ENCODE measurements around the gene ATXN7L1. TPM values are rescaled to one million over a fixed set of nuclear protein-coding genes. Genes with fewer than 3 reads are reported as not detected.
A peak's percentile ranks its signal among the peaks of the same experiment; 100 is the strongest.

ATXN7L1 gene
- total RNA-seq, 1 experiment from 2014 or later, result 24.3 TPM

DNA sequence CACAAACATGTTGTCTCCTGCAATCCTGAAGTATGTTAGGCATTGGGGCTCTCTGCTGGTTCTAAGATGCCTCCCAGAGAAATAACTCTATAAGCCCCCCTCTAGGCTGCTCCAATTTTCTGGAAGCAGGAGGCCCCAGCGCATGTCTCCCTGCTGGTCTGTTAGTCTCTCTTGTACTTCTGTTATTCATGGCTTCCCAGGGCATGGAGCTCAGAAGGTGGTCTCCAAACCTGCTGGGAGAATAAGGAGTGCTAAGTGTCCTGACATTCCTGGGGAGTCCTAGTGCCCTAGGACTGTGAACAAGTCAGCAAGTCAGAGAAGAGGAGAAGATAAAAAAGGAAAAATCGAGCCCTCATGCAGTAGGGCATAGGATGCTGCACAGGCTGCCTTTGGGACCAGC is 224.6 kb downstream of the ATXN7L1 start:
- Histone ChIP-seq H3K79me1 (ENCODE audit: insufficient read depth, low read depth, low read length, poor library complexity, severe bottlenecking) (no peaks in the 10 kb centered on the region), H2AFZ (ENCODE audit: low read length) (no peak overlapping the region), H3K9me3 (ENCODE audit: control insufficient read depth, low read depth, low read length) (no peaks in the 10 kb centered on the region), H3K79me2 (ENCODE audit: insufficient read depth, low read length) (no peaks in the 10 kb centered on the region), H3K9ac (ENCODE audit: extremely low read depth, insufficient read length, low read length) (no peak overlapping the region), H3K27ac (ENCODE audit: insufficient read length, low read depth, low read length) (no peak overlapping the region), H2BK5ac (ENCODE audit: insufficient read length, low read length) (no peak overlapping the region), H3K56ac (ENCODE audit: insufficient read length, low read depth, low read length) (no peak overlapping the region), H3K27me3 (ENCODE audit: insufficient read depth, low read length) (no peaks in the 10 kb centered on the region), H3K23me2 (ENCODE audit: insufficient read length, low read depth, low read length, poor library complexity, severe bottlenecking) (no peaks in the 10 kb centered on the region), H2BK15ac (ENCODE audit: low read depth, low read length) (no peak overlapping the region), H4K91ac (ENCODE audit: insufficient read length, low read depth, low read length) (no peak overlapping the region), H2BK120ac (ENCODE audit: low read depth, low read length, poor library complexity, severe bottlenecking) (no peak overlapping the region), H3K4me1 (ENCODE audit: insufficient read depth, low read length) (peaks cover 18% of the 10 kb centered on the region), H3K14ac (ENCODE audit: insufficient read depth, low read length) (no peak overlapping the region), H3T11ph (ENCODE audit: low read length) (no peak overlapping the region), H4K20me1 (ENCODE audit: control insufficient read depth, insufficient read depth, insufficient read length) (no peaks in the 10 kb centered on the region), H3K4ac (ENCODE audit: low read depth, low read length) (no peak overlapping the region), H4K5ac (ENCODE audit: insufficient read length, low read depth, low read length) (no peak overlapping the region), H2BK12ac (ENCODE audit: insufficient read length, low read depth, low read length) (no peak overlapping the region), H3K4me2 (ENCODE audit: insufficient read depth, insufficient read length, low read length) (peak overlapping the region; percentile 8), H3K23ac (ENCODE audit: insufficient read length, low read depth, low read length) (no peak overlapping the region), H2AK5ac (ENCODE audit: insufficient read length, low read length) (no peak overlapping the region), H3K18ac (ENCODE audit: insufficient read length, low read depth, low read length) (no peak overlapping the region), H2BK20ac (ENCODE audit: low read depth, low read length, poor library complexity, severe bottlenecking) (no peak overlapping the region), H4K8ac (replicated peaks; ENCODE audit: insufficient read length, low read depth, low read length) (no peak overlapping the region)
- peaks cover 0 to 7% (median 5%) of the 10 kb centered on the region in 3 experiments; a peak in 4 of 7 replicates for H3K36me3 Mint-ChIP-seq (ENCODE audit: insufficient read depth in 1 of 3, low read depth in 3 of 3)
- H3K27ac Mint-ChIP-seq, result peak overlapping the region in 1 of 3 experiments; percentile 65; a peak in 2 of 7 replicates
- H3K9me3 Mint-ChIP-seq, result no peaks in the 10 kb centered on the region
- DNase-seq, result no peak
- H3K27me3 Mint-ChIP-seq (ENCODE audit: low read depth), result no peaks in the 10 kb centered on the region
- no CpG with 5 or more reads among the region's 2 CpGs for WGBS (ENCODE audit: extremely low coverage, insufficient read length, low lambda C conversion rate)
- TF ChIP-seq, protein P1, sequence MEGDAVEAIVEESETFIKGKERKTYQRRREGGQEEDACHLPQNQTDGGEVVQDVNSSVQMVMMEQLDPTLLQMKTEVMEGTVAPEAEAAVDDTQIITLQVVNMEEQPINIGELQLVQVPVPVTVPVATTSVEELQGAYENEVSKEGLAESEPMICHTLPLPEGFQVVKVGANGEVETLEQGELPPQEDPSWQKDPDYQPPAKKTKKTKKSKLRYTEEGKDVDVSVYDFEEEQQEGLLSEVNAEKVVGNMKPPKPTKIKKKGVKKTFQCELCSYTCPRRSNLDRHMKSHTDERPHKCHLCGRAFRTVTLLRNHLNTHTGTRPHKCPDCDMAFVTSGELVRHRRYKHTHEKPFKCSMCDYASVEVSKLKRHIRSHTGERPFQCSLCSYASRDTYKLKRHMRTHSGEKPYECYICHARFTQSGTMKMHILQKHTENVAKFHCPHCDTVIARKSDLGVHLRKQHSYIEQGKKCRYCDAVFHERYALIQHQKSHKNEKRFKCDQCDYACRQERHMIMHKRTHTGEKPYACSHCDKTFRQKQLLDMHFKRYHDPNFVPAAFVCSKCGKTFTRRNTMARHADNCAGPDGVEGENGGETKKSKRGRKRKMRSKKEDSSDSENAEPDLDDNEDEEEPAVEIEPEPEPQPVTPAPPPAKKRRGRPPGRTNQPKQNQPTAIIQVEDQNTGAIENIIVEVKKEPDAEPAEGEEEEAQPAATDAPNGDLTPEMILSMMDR (conservative IDR thresholded peaks at IDR 0.05), result no peak
- peaks cover 70 to 78% of the 10 kb centered on the region in 2 experiments for H3K4me1 Mint-ChIP-seq
- peak overlapping the region in 1 of 2 experiments; percentile 70; a peak in 3 of 5 replicates for H3K4me3 Mint-ChIP-seq
